ENCODE results near the gene WDR87. TPM values are rescaled to one million over a fixed set of nuclear protein-coding genes. Genes with fewer than 3 reads are reported as not detected.

Gene WDR87
- total RNA-seq, 6 experiments from 2014 or later: not detected

- WGBS (ENCODE audit: insufficient coverage, low coverage, low lambda C conversion rate, missing lambda C conversion rate): 76% methylated on average over 4 of the region's 6 CpGs
These were observed 3.3 kb upstream of the WDR87 start for GRCh38 chr19:37909661-37910199.

GRCh38 chr19:37907735-37908455 is 1.5 kb upstream of the WDR87 start:
- Histone ChIP-seq H3K9me3 (no peaks in the 10 kb centered on the region), H3K4me1 (peaks cover 0 to 9% (median 3%) of the 10 kb centered on the region in 4 donors), H3K27ac (peak overlapping the region in 1 of 3 donors; percentile 41), H3K36me3 (no peaks in the 10 kb centered on the region), H3K4me3 (peak overlapping the region; percentile 92 to 97 (median 96)), H3K27me3 (no peaks in the 10 kb centered on the region)
- 20% methylated on average over 12 of the region's 13 CpGs for WGBS (ENCODE audit: insufficient coverage, low coverage, low lambda C conversion rate, missing lambda C conversion rate)
- ATAC-seq: no peak
- TF ChIP-seq CTCF (IDR thresholded peaks at IDR 0.05) (no peak), POLR2A (IDR thresholded peaks at IDR 0.05) (no peak)
- intact Hi-C loops (cut with DNase I): loop anchor here (10.0 kb wide), 2 partner anchors 167 to 187 kb away; no protein-coding TSS in a partner anchor
- DNase-seq: no peak

More at GRCh38 chr19:37909661-37910199, 3.3 kb upstream of the WDR87 start:
- ATAC-seq (no peak), DNase-seq (no peak)
- TF ChIP-seq POLR2A (IDR thresholded peaks at IDR 0.05) (no peak), CTCF (IDR thresholded peaks at IDR 0.05) (no peak)
- Histone ChIP-seq H3K4me3 (no peak overlapping the region), H3K9me3 (no peaks in the 10 kb centered on the region), H3K4me1 (peaks cover 0 to 9% (median 3%) of the 10 kb centered on the region in 4 donors), H3K27me3 (no peaks in the 10 kb centered on the region), H3K36me3 (no peaks in the 10 kb centered on the region), H3K27ac (no peak overlapping the region)
- intact Hi-C loops (cut with DNase I): loop anchor here (10.0 kb wide), 2 partner anchors 165 to 185 kb away; no protein-coding TSS in a partner anchor

GRCh38 chr19:37906869-37907734 is 708 bp upstream of the WDR87 start, which contains the start of gene SIPA1L3:
SIPA1L3 (plus strand) TSS chr19:37907208; CDS start chr19:38081566, 174,358 bp downstream.
- ATAC-seq (peak; percentile 97 to 98 (median 98)), DNase-seq (peak; percentile 96 to 97 (median 97))
- Histone ChIP-seq H3K4me1 (peaks cover 0 to 9% (median 3%) of the 10 kb centered on the region in 4 donors), H3K27me3 (no peaks in the 10 kb centered on the region), H3K27ac (peak within 1 kb of the TSS in 2 of 3 donors; percentile 32 to 41), H3K9me3 (no peaks in the 10 kb centered on the region), H3K36me3 (no peaks in the 10 kb centered on the region), H3K4me3 (peak within 1 kb of the TSS; percentile 92 to 97 (median 96))
- intact Hi-C loops (cut with DNase I): loop anchor here (10.0 kb wide), 2 partner anchors 168 to 188 kb away; no protein-coding TSS in a partner anchor
- TF ChIP-seq POLR2A (IDR thresholded peaks at IDR 0.05) (peak; percentile 83), CTCF (IDR thresholded peaks at IDR 0.05) (no peak)
- WGBS (ENCODE audit: insufficient coverage, low coverage, low lambda C conversion rate, missing lambda C conversion rate): 0% methylated on average over 37 of the region's 95 CpGs

- TF ChIP-seq POLR2A (IDR thresholded peaks at IDR 0.05): no peak
- TF ChIP-seq CTCF (IDR thresholded peaks at IDR 0.05): no peak
- intact Hi-C loops (cut with DNase I): loop anchor here (10.0 kb wide), 2 partner anchors 172 to 192 kb away; no protein-coding TSS in a partner anchor
- H3K36me3 ChIP-seq: no peaks in the 10 kb centered on the region
- H3K9me3 ChIP-seq: no peaks in the 10 kb centered on the region
- no peak overlapping the region for H3K27ac ChIP-seq
- WGBS (ENCODE audit: insufficient coverage, low coverage, low lambda C conversion rate, missing lambda C conversion rate): 93% methylated on average over 2 of the region's 2 CpGs
- ATAC-seq (no peak), DNase-seq (no peak)
- H3K4me1 ChIP-seq: peaks cover 0 to 5% (median 3%) of the 10 kb centered on the region in 4 donors
- no peaks in the 10 kb centered on the region for H3K27me3 ChIP-seq
- no peak overlapping the region for H3K4me3 ChIP-seq
These were observed 3.3 kb downstream of the WDR87 start for GRCh38 chr19:37903096-37903495.
